Lower leg skin (tissue), 4 donors: Measurements from ENCODE around the gene LLCFC1. TPM values are rescaled to one million over a fixed set of nuclear protein-coding genes. Genes with fewer than 3 reads are reported as not detected.
A peak's percentile ranks its signal among the peaks of the same experiment; 100 is the strongest.

Experiments used
- DNase-seq, 2 donors: peaks; one replicate each; pipeline ENCODE4 v3.0.0-alpha.2; 2019; ENCODE audit warnings: low spot score in 2 of 2
- H3K4me3 ChIP-seq: fragments of 200-600 bp; sonication (generic); 2 replicates; pipeline ENCODE4 v1.5.1; 2017; ENCODE audit warnings: mild to moderate bottlenecking, low read depth; ENCODE audit not compliant: poor library complexity, severe bottlenecking
- POLR2A ChIP-seq, 2 donors: fragments of 450-650 bp; IDR thresholded peaks; one replicate each; pipeline ENCODE4 v1.6.1; 2016 to 2017; ENCODE audit warnings: antibody characterized with exemption in 2 of 2, mild to moderate bottlenecking in 1 of 2, moderate library complexity in 1 of 2
- WGBS, 2 donors: methylation state at CpG; one replicate each; pipeline ENCODE4 v1.1.5; 2018; 5-methylcytosine and 5-hydroxymethylcytosine counted together
- intact Hi-C: fragments of 100-400 bp; cut with DNase I; formaldehyde crosslinking; loops from one replicate; pipeline ENCODE4 v1.15.0; 2023; ENCODE audit warnings: low total_unique reads
- total RNA-seq, 4 donors: library from RNA; depleted of rRNA; stranded (reverse); fragments of >200 nt; gene quantifications; one replicate each; pipeline ENCODE4 v1.1.0, GENCODE V29; 2016
- TF ChIP-seq, protein P1 (sequence below), 3 donors: fragments of 450-650 bp; IDR thresholded peaks; one replicate each; pipeline ENCODE4 v1.5.1; 2016; ENCODE audit warnings: antibody characterized with exemption in 3 of 3, mild to moderate bottlenecking in 3 of 3, moderate library complexity in 2 of 3

Gene LLCFC1
- total RNA-seq: not detected

DNA sequence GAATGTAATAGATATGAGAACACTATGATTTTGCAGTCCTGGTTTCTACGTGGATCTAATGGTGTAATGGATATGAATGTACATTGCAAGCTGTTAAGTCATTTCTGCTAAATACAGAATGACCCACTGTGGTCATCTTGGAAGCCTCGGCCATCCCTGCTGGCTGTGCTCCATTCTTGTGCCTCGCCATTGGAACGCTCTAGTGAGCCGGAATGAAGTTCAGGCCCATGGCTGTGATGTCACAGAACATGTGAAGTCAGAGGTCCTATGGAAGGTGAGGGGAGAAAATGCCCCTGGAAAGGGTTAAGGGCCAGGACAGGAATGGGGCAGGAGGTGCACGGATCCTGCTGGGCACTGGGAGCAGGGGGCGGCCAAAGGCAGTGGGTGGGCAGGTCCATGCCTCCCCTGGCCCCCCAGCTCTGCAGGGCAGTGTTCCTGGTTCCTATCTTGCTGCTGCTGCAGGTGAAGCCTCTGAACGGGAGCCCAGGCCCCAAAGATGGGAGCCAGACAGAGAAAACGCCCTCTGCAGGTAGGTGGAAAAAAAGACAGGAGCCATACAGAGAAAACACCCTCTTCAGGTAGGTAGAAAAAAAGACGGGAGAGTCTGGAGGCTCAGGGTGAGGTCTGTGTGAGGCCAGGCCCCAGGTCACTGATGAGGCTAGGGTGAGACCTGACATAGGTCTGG is at the start of gene LLCFC1:
TSS of gene LLCFC1 (plus strand) at position 259 of the 685 bp plus-strand sequence. CDS start at position 397, 138 bp downstream.
- WGBS, 2 donors: 69% methylated on average over 10 of the region's 10 CpGs
- intact Hi-C loops: no loop called here
- peak in 1 of 2 donors; percentile 78 for DNase-seq
- no peak within 1 kb of the TSS for H3K4me3 ChIP-seq
- TF ChIP-seq, protein P1, sequence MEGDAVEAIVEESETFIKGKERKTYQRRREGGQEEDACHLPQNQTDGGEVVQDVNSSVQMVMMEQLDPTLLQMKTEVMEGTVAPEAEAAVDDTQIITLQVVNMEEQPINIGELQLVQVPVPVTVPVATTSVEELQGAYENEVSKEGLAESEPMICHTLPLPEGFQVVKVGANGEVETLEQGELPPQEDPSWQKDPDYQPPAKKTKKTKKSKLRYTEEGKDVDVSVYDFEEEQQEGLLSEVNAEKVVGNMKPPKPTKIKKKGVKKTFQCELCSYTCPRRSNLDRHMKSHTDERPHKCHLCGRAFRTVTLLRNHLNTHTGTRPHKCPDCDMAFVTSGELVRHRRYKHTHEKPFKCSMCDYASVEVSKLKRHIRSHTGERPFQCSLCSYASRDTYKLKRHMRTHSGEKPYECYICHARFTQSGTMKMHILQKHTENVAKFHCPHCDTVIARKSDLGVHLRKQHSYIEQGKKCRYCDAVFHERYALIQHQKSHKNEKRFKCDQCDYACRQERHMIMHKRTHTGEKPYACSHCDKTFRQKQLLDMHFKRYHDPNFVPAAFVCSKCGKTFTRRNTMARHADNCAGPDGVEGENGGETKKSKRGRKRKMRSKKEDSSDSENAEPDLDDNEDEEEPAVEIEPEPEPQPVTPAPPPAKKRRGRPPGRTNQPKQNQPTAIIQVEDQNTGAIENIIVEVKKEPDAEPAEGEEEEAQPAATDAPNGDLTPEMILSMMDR (IDR thresholded peaks at IDR 0.05): no peak
- no peak for TF ChIP-seq POLR2A (IDR thresholded peaks at IDR 0.05)

GRCh38 chr7:142889816-142890215 is 49.5 kb upstream of the LLCFC1 start:
- 46 to 68% methylated on average over 3 of the region's 3 CpGs for WGBS, 2 donors
- DNase-seq: peak in 1 of 2 donors; percentile 32
- TF ChIP-seq, protein P1 (IDR thresholded peaks at IDR 0.05): no peak
- TF ChIP-seq POLR2A (IDR thresholded peaks at IDR 0.05): no peak
- H3K4me3 ChIP-seq: no peak overlapping the region
- intact Hi-C loops: no loop called here

- no peak for TF ChIP-seq POLR2A (IDR thresholded peaks at IDR 0.05)
- TF ChIP-seq, protein P1 (IDR thresholded peaks at IDR 0.05): no peak
- intact Hi-C loops: no loop called here
- 83 to 85% methylated on average over 12 of the region's 12 CpGs for WGBS, 2 donors
- peak in 1 of 2 donors; percentile 52 for DNase-seq
- H3K4me3 ChIP-seq: no peak overlapping the region
These were observed 48.3 kb upstream of the LLCFC1 start for GRCh38 chr7:142890874-142891485.

GRCh38 chr7:142891490-142892082 is 47.7 kb upstream of the LLCFC1 start:
- peak in 1 of 2 donors; percentile 45 for DNase-seq
- H3K4me3 ChIP-seq: no peak overlapping the region
- intact Hi-C loops: no loop called here
- no peak for TF ChIP-seq POLR2A (IDR thresholded peaks at IDR 0.05)
- TF ChIP-seq, protein P1 (IDR thresholded peaks at IDR 0.05): no peak
- 83 to 84% methylated on average over 10 of the region's 10 CpGs for WGBS, 2 donors

- intact Hi-C loops: no loop called here
- WGBS, 2 donors: 90 to 92% methylated on average over 5 of the region's 5 CpGs
- TF ChIP-seq, protein P1 (IDR thresholded peaks at IDR 0.05): no peak
- TF ChIP-seq POLR2A (IDR thresholded peaks at IDR 0.05): no peak
These were observed 46.3 kb upstream of the LLCFC1 start for GRCh38 chr7:142892951-142893350.

More at GRCh38 chr7:142892951-142893350, 46.3 kb upstream of the LLCFC1 start:
- no peak overlapping the region for H3K4me3 ChIP-seq
- peak in 1 of 2 donors; percentile 17 for DNase-seq
